OCI-LY7 (cell line): Measurements from ENCODE around the gene PPP1R16B.

Experiments
- EZH2phosphoT487 ChIP-seq: fragments of 200-600 bp; sonication (generic); IDR thresholded peaks from 2 replicates; pipeline ENCODE4 v1.6.1; 2018; ENCODE audit warnings: low read depth, borderline replicate concordance, mild to moderate bottlenecking, mixed run types, antibody characterized with exemption, low read length, moderate library complexity, mixed read lengths
- TF ChIP-seq, protein P1 (sequence below): fragments of 200-600 bp; sonication (generic); conservative IDR thresholded peaks from 2 replicates; pipeline ENCODE4 v1.5.1; 2014; ENCODE audit warnings: mild to moderate bottlenecking, antibody characterized with exemption, low read length, moderate library complexity, mixed read lengths

DNA sequence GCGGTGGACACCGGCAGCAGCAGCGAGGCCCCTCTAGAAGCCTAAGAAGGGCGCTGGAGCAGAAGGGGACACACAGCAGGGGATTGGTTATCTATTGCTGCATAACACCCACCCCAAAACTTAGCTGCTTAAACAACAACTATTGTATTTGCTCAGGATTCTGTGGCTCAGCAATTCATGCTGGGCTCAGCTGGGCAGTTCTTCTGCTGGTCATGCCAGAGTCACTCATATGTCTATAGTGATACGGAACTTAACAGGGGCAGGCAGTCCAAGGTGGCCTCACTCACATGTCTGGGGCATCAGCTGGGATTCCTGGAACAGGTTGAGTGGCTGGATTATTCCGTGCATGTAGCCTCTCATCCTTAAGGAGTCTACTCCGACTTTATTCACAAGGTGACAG lies 17.6 kb upstream of the PPP1R16B start:
- TF ChIP-seq, protein P1, sequence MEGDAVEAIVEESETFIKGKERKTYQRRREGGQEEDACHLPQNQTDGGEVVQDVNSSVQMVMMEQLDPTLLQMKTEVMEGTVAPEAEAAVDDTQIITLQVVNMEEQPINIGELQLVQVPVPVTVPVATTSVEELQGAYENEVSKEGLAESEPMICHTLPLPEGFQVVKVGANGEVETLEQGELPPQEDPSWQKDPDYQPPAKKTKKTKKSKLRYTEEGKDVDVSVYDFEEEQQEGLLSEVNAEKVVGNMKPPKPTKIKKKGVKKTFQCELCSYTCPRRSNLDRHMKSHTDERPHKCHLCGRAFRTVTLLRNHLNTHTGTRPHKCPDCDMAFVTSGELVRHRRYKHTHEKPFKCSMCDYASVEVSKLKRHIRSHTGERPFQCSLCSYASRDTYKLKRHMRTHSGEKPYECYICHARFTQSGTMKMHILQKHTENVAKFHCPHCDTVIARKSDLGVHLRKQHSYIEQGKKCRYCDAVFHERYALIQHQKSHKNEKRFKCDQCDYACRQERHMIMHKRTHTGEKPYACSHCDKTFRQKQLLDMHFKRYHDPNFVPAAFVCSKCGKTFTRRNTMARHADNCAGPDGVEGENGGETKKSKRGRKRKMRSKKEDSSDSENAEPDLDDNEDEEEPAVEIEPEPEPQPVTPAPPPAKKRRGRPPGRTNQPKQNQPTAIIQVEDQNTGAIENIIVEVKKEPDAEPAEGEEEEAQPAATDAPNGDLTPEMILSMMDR, result no peak
- TF ChIP-seq EZH2phosphoT487, result no peak
